Stimulated activated CD8-positive, alpha-beta memory T cell treated with anti-CD3 and anti-CD28 coated beads, Interleukin-7, amount 100 ng/mL, for 48 hours (primary cell): ENCODE results near the gene PDZD7.

ENCODE experiments used
- DNase-seq, 2 donors: peaks; one replicate each; pipeline ENCODE4 v3.0.0-alpha.2; 2020; ENCODE audit warnings: low read depth in 1 of 2; ENCODE audit errors: extremely low read depth in 1 of 2

Gene PDZD7

DNA sequence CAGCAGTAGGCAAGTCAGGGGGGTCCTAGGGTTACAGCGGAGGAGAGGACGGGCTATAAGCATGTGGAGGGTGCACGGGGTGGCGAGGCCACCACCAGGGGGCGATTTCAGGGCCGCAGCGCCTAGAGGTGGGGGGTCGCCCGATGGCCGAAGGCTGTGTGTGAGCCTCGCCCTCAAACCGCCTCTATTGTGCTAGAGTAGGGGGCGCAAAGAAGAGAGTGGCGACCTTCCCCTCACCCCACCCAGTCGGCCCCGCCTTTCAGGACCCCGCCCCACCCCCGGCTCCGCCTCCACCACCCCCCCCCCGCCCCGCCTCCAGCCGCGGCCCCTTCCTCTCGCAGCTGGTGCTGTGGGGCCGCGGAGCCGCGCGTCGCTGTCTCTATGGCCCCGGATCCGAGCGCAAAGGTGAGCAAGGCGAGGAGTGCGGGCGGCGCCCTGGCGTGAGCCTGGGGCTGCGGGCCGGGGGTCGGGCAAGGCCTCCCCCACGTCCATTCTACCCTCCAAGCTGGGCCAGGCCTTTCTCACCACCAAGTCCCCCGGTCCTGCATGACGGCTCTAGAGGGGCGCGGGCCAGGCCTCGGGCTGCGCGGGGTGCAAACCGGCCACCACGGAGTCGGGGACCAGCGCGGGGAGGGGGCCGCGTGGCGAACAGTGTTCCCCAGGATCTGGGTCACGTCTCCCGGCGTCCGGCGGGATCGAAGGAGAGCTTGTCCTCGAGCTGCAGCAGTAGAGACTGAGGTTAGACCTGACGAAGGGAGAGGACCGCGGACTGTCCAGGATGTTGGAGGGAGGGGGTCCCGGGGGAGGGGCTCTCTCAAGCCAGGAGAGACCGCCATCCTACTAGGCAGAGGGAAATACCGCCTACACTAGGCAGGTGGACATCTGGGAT lies 61.5 kb downstream of the PDZD7 start, which contains the start of gene SEMA4G:
SEMA4G (plus strand) TSS at position 318 of the 889 bp plus-strand sequence. CDS start 3,409 bp downstream, outside the sequence.
- DNase-seq, result peak in 1 of 2 donors; percentile 19

DNA sequence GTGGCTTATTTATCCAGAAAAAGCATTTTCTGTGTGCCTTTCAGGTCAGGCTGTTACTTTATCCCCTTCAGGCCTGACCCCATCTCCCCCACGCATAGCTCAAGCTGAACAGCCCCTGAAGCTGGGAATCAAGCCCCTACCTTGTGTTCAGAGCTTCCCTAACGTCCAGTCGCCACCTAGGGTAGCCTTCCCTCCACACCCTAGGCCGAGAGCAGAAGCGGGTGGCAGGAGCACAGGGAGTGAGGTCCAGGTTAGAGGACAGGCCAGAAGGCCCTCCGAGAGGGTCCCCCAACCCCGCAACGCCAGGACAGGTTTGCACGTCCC lies 62.1 kb downstream of the PDZD7 start:
- no peak for DNase-seq

DNA sequence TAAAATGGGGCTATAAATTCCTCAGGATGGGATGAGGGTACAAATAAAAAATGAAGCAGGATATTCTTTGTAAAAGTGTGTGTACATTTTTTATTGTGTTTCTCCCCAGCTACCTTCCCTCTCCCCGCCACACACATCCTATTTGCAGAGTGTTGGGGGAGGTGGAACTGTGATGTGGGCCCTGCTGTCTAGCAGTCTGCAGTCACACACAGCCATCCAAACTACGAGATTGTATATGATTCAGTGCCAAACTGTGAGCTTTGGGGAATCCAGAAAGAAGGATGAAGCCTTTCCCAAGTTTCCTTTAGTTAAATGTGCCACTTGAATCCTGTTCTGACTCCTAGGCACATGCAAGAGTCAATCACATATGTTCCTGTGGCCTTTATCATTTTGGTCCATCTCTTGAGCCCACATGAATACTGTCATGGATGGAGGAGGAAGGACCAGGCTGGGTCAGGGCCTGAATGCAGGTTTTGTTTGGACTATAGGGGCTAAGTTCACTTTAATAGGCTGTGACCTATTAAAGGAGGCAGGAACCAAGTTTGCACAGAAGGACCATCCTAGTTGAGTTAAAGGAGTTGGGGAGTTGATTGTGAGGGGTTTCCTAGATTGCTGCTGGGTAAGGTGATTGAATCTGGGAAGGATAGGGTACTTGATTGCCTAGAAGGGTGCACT lies 62.7 kb downstream of the PDZD7 start:
- DNase-seq, result no peak

DNA sequence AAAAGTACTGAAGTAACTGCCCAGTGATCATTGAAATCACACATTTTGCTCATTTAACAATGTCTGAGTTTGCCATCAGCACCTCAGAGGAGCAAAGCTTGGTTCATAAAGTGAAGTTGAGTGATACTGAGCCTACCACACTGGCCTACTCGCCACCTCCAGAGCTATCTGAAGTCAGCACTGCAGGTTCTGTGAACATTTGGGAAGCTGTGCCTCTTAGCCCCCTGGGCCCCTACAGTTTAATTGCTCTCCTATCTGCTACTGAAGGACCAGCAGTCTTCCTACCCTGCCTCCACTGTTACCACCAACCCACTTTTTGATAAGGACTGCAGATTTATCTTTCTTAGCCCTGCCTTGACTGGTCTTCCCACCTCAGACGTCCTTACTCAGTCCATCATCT lies 63.6 kb downstream of the PDZD7 start:
- DNase-seq, result no peak

DNA sequence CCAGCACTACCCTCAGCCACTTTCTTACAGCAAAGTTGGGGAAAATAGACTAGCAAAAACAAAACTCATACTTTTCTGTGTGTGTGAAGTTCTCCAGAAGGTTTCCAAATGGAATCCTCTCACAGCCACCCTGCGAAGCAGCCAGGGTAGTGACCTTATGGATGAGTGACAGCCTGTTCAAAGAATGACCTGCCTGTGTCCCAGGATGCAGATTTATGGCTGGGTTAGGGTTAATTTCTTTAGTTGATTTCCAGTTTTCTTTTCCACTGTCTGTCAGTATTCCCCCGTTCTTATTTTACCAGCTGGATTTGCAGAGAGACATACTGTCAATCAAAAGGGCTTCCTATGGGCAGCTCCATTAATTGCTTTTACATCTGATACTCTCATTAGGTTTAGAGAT lies 64.0 kb downstream of the PDZD7 start:
- DNase-seq, result no peak

DNA sequence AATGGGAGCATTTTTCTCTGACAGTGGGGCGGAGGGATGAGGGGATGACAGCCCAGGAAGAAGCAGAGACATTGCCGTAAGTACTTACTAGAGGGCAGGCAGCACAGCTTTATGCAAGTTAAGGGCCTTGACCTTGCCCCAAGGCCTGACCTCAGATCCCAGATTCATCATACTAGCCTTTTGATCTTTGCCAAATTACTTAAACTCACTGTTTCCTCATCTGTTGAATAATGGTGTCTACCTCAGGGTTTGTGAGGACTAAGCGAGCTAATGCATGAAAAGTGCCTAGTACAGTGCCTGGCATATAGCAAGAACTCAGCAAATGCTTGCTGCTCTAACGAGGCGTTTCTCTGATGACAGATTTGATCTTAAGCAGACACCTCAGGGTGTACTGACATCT lies 65.1 kb downstream of the PDZD7 start:
- no peak for DNase-seq

DNA sequence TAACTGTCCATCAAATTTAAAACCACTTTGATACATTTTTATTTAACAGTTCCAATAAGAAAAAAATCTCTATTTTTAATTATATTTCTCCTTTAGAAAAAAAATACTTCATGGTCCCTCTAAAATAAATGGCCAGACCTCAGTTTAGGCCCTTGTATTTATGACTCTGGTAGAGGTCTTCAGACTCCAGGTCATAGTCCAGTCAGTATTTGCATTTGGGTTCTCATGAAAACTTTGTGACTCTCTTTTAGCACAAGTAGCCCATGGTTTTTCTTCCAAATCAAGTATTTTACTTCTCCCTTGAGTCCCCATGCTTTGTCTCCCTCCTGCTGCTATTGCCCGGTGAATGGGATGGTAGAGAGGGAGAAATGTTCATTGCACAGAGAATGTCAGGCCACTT lies 67.1 kb downstream of the PDZD7 start:
- DNase-seq, result no peak

DNA sequence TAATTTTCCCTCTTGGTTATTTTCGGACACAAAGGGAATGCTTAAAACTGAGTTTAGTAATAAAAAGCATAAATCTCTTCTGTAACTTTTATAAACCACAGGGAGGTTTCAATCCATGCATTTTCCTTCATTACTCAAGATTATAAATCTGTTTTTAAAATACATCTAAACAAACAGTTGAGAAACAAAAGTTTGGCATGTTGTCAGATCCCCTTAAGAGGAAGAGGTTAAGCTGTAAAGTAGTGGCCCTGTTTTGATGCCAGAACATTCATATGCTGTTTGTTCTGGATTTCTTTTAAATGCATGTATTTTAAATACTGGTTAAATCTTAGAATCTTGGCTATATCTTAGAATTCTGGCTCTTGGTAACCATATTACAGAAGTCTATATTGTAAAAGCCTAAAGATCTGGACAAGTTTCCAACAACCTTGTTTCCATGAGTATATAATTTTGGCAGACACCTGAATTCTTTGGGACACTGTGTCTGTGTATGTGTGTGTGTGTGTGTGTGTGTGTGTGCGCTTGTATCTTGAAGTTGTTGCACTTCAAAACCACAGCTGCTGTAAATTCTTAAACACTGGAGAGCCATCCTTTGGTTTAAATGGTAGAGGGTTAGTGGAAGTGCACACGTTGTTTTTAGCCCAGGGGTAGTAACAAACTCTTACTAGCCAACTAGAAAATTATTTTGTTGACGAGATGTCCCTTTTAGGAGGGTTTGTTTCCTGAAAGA lies 68.4 kb downstream of the PDZD7 start:
- DNase-seq, result no peak

DNA sequence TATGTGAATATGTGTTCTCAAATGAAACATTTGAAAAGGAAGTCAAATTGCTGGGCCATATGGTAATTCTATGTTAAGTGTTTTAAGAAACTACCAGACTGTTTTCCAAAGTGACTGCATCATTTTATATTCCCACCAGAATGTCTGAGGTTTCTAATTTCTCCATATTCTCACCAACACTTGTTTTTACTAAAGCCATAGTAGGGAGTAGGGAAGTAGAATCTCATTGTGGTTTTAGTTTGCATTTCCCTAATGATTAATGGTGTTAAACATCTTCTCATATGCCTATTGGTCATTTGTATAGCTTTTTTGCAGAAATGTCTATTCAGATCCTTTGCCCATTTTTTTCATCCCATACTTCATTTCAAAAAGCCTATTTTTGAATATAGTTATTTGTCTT lies 70.7 kb downstream of the PDZD7 start:
- no peak for DNase-seq
